HepG2 (cell line): Measurements from ENCODE around the gene DNASE1L2. TPM values are rescaled to one million over a fixed set of nuclear protein-coding genes. Genes with fewer than 3 reads are reported as not detected.

Experiments
- MED1 ChIP-seq: sonication (generic); formaldehyde crosslinking; IDR thresholded peaks from 2 replicates; pipeline ENCODE4 v1.4.0; 2020; ENCODE audit warnings: missing genetic modification reagents
- TARDBP ChIP-seq: sonication (generic); formaldehyde crosslinking; IDR thresholded peaks from 2 replicates; pipeline ENCODE4 v1.8.0; 2022; ENCODE audit warnings: mild to moderate bottlenecking, missing genetic modification reagents
- ZFP36L2 ChIP-seq: sonication (generic); formaldehyde crosslinking; IDR thresholded peaks from 2 replicates; pipeline ENCODE4 v1.4.0; 2020; ENCODE audit warnings: missing genetic modification reagents
- ZFP90 ChIP-seq: sonication (generic); formaldehyde crosslinking; IDR thresholded peaks from 2 replicates; pipeline ENCODE4 v1.8.0; 2022; ENCODE audit warnings: missing genetic modification reagents, mild to moderate bottlenecking, inconsistent platforms, borderline replicate concordance
- ZKSCAN1 ChIP-seq: fragments of 150-350 bp; IDR thresholded peaks from 2 replicates; pipeline ENCODE4 v1.6.1; 2014; ENCODE audit warnings: low read length
- ZMYM3 ChIP-seq: sonication (generic); formaldehyde crosslinking; IDR thresholded peaks from 2 replicates; pipeline ENCODE4 v1.5.1; 2020; ENCODE audit warnings: mild to moderate bottlenecking, missing genetic modification reagents
- ZNF282 ChIP-seq: fragments of 450-650 bp; IDR thresholded peaks from 2 replicates; pipeline ENCODE4 v1.6.1; 2018; ENCODE audit not compliant: partially characterized antibody
- ZNF317 ChIP-seq: sonication (generic); formaldehyde crosslinking; IDR thresholded peaks from 2 replicates; pipeline ENCODE4 v1.5.0; 2020; ENCODE audit warnings: mild to moderate bottlenecking, missing genetic modification reagents
- ZNF33A ChIP-seq: sonication (generic); formaldehyde crosslinking; IDR thresholded peaks from 2 replicates; pipeline ENCODE4 v1.5.1; 2020; ENCODE audit warnings: missing genetic modification reagents, mild to moderate bottlenecking, moderate library complexity, borderline replicate concordance
- ZNF614 ChIP-seq: IDR thresholded peaks from 2 replicates; pipeline ENCODE4 v1.6.1; 2018; ENCODE audit warnings: missing biosample characterization, missing genetic modification reagents, inconsistent platforms, borderline replicate concordance
- polyA plus RNA-seq, 8 experiments: library from polyadenylated mRNA; depleted of rRNA in 3 of 8; stranded (reverse) in 7 of 8; unstranded in 1 of 8; fragments of >200 nt; fragmentation: Illumina TruSeq in 4 of 8; extraction: Trizol in 4 of 8; gene quantifications; 2 replicates each; pipeline versions ENCODE4 v1.2.1 to v1.2.3, GENCODE V29; 2011 to 2016; ENCODE audit warnings: low read depth in 4 of 8, missing spikeins in 1 of 8, mixed read lengths in 1 of 8; ENCODE audit not compliant: insufficient read depth in 1 of 8
- total RNA-seq, 5 experiments: library from RNA; depleted of rRNA; stranded (reverse); fragments of >200 nt; fragmentation: Illumina TruSeq; extraction: Trizol; gene quantifications; 2 replicates each; pipeline ENCODE4 v1.2.3, GENCODE V29; 2016; ENCODE audit warnings: low read depth in 1 of 5
- TF ChIP-seq, protein P1 (sequence below): sonication (generic); formaldehyde crosslinking; IDR thresholded peaks from 2 replicates; pipeline ENCODE4 v1.4.0; 2020; ENCODE audit warnings: missing genetic modification reagents
- TF ChIP-seq, protein P2 (sequence below): sonication (generic); formaldehyde crosslinking; IDR thresholded peaks from 2 replicates; pipeline ENCODE4 v1.5.0; 2020; ENCODE audit warnings: missing genetic modification reagents
- TF ChIP-seq, protein P3 (sequence below): sonication (generic); formaldehyde crosslinking; IDR thresholded peaks from one replicate; pipeline ENCODE4 v1.5.1; 2020; ENCODE audit warnings: mild to moderate bottlenecking, missing genetic modification reagents; ENCODE audit errors: not compliant biosample characterization

Gene DNASE1L2
- total and polyA plus RNA-seq, 2 of the 13 experiments (the other 11 are each of a cell fraction or from before 2014, with no cell fraction given): 0.44 to 0.50 TPM

DNA sequence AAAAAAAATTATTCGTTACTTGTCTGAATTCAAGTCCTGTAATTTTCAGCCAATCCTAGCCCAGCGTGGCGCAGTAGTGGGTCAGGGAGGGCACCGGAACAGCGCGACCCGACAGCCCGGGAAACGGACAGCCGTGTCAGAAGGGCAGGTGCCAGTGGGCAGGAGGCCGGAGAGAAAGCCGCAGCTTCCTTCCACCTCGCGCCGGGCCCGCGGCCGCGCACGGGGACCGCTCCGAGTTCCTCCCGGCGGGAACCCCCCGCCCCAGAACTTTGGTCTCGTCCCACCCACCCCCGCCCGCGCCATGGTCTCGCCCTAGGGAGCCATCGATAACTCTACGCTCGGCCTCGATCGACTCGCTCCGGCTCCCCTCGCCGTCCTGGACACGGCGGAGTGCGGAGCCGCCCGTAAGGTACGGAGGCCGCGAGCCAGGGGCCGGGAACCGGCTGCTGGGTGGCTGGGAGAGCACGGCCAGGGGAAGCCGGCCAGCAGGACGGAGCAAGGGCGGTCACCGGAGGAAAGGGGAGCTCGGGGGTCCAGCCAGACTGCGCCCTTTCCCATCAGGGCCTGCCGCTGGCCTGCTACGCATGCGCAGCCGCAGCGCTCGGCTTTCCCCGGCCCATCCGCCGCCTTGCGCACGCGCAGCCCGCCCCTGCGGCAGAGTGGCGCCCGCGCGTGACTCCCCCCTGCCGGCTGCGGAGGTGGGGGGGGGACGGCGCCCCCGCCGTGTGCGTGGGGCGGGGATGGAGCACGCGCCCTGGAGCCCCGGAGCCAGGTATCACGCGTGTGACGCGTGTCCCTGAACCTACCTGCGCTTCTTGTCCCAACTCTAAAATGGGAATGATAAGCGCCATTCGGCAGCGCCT lies 30.9 kb upstream of the DNASE1L2 start, which contains the start of gene MLST8 (continued):
- 0 out of 2 replicates have a peak, but pooled peaks have one; percentile 7 for TF ChIP-seq ZKSCAN1
- peak; percentile 80 for TF ChIP-seq TARDBP
- TF ChIP-seq, protein P1, sequence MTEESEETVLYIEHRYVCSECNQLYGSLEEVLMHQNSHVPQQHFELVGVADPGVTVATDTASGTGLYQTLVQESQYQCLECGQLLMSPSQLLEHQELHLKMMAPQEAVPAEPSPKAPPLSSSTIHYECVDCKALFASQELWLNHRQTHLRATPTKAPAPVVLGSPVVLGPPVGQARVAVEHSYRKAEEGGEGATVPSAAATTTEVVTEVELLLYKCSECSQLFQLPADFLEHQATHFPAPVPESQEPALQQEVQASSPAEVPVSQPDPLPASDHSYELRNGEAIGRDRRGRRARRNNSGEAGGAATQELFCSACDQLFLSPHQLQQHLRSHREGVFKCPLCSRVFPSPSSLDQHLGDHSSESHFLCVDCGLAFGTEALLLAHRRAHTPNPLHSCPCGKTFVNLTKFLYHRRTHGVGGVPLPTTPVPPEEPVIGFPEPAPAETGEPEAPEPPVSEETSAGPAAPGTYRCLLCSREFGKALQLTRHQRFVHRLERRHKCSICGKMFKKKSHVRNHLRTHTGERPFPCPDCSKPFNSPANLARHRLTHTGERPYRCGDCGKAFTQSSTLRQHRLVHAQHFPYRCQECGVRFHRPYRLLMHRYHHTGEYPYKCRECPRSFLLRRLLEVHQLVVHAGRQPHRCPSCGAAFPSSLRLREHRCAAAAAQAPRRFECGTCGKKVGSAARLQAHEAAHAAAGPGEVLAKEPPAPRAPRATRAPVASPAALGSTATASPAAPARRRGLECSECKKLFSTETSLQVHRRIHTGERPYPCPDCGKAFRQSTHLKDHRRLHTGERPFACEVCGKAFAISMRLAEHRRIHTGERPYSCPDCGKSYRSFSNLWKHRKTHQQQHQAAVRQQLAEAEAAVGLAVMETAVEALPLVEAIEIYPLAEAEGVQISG (CRISPR knock-in tag): peak; percentile 74; the same call in 1 of the 2 replicates
- no peak for TF ChIP-seq ZFP36L2 (CRISPR knock-in tag)
- no peak for TF ChIP-seq ZNF282
- peak; percentile 28; the same call in 1 of the 2 replicates for TF ChIP-seq ZFP90 (CRISPR knock-in tag)
- TF ChIP-seq ZNF317 (CRISPR knock-in tag): peak; percentile 64; the same call in 1 of the 2 replicates
- TF ChIP-seq, protein P2, sequence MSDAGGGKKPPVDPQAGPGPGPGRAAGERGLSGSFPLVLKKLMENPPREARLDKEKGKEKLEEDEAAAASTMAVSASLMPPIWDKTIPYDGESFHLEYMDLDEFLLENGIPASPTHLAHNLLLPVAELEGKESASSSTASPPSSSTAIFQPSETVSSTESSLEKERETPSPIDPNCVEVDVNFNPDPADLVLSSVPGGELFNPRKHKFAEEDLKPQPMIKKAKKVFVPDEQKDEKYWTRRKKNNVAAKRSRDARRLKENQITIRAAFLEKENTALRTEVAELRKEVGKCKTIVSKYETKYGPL: no peak
- no peak for TF ChIP-seq ZNF33A
- TF ChIP-seq, protein P3, sequence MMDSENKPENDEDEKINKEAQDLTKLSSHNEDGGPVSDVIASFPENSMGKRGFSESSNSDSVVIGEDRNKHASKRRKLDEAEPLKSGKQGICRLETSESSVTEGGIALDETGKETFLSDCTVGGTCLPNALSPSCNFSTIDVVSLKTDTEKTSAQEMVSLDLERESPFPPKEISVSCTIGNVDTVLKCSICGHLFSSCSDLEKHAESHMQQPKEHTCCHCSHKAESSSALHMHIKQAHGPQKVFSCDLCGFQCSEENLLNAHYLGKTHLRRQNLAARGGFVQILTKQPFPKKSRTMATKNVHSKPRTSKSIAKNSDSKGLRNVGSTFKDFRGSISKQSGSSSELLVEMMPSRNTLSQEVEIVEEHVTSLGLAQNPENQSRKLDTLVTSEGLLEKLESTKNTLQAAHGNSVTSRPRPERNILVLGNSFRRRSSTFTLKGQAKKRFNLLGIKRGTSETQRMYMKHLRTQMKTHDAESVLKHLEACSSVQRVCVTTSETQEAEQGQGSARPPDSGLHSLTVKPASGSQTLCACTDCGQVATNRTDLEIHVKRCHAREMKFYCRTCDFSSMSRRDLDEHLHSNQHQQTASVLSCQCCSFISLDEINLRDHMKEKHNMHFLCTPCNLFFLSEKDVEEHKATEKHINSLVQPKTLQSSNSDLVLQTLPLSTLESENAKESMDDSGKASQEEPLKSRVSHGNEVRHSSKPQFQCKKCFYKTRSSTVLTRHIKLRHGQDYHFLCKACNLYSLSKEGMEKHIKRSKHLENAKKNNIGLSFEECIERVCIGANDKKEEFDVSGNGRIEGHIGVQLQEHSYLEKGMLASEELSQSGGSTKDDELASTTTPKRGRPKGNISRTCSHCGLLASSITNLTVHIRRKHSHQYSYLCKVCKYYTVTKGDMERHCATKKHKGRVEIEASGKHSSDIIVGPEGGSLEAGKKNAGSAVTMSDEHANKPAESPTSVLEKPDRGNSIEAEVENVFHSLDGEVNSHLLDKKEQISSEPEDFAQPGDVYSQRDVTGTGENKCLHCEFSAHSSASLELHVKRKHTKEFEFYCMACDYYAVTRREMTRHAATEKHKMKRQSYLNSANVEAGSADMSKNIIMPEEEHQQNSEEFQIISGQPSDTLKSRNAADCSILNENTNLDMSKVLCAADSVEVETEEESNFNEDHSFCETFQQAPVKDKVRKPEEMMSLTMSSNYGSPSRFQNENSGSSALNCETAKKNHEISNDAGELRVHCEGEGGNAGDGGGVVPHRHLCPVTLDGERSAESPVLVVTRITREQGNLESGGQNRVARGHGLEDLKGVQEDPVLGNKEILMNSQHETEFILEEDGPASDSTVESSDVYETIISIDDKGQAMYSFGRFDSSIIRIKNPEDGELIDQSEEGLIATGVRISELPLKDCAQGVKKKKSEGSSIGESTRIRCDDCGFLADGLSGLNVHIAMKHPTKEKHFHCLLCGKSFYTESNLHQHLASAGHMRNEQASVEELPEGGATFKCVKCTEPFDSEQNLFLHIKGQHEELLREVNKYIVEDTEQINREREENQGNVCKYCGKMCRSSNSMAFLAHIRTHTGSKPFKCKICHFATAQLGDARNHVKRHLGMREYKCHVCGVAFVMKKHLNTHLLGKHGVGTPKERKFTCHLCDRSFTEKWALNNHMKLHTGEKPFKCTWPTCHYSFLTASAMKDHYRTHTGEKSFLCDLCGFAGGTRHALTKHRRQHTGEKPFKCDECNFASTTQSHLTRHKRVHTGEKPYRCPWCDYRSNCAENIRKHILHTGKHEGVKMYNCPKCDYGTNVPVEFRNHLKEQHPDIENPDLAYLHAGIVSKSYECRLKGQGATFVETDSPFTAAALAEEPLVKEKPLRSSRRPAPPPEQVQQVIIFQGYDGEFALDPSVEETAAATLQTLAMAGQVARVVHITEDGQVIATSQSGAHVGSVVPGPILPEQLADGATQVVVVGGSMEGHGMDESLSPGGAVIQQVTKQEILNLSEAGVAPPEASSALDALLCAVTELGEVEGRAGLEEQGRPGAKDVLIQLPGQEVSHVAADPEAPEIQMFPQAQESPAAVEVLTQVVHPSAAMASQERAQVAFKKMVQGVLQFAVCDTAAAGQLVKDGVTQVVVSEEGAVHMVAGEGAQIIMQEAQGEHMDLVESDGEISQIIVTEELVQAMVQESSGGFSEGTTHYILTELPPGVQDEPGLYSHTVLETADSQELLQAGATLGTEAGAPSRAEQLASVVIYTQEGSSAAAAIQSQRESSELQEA (CRISPR knock-in tag): no peak
- TF ChIP-seq ZMYM3: peak; percentile 71; the same call in 1 of the 2 replicates
- peak; percentile 58 for TF ChIP-seq MED1 (CRISPR knock-in tag)
- TF ChIP-seq ZNF614 (CRISPR knock-in tag): no peak; the same call in 1 of the 2 replicates
